HEK293T (cell line): Measurements from ENCODE around the gene ZNF674.
"Not testable (repeated sequence)": the region's sequence is repeated elsewhere in the genome, so short reads cannot be mapped to it uniquely, and the experiment has no call there.

ENCODE experiments used
- CTCF ChIA-PET: fragments of 350-600 bp; formaldehyde crosslinking; extraction: SDS; loops from one replicate; lab custom pipeline; 2021; ENCODE audit warnings: antibody characterized with exemption, inconsistent platforms; lab: Yijun Ruan, JAX
- POLR2A ChIA-PET: fragments of 350-600 bp; formaldehyde crosslinking; extraction: SDS; loops from one replicate; lab custom pipeline; 2020; ENCODE audit warnings: antibody characterized with exemption, inconsistent platforms; lab: Yijun Ruan, JAX
- DNase-seq: peaks from one replicate; pipeline ENCODE4 v3.0.0; 2012; ENCODE audit warnings: mixed read lengths; ENCODE audit errors: extremely low spot score
- ARNT ChIP-seq: fragments of 450-650 bp; IDR thresholded peaks from 2 replicates; pipeline ENCODE4 v1.6.1; 2017; ENCODE audit warnings: mild to moderate bottlenecking
- BHLHE40 ChIP-seq: fragments of 450-650 bp; IDR thresholded peaks from 2 replicates; pipeline ENCODE4 v1.6.1; 2016; ENCODE audit warnings: mild to moderate bottlenecking, moderate library complexity, borderline replicate concordance
- CTBP1 ChIP-seq: fragments of 450-650 bp; IDR thresholded peaks from 2 replicates; pipeline ENCODE4 v1.6.1; 2016; ENCODE audit warnings: borderline replicate concordance
- ELF4 ChIP-seq: fragments of 450-650 bp; IDR thresholded peaks from 2 replicates; pipeline ENCODE4 v1.6.1; 2017; ENCODE audit warnings: antibody characterized with exemption
- FOXA1 ChIP-seq: fragments of 450-650 bp; IDR thresholded peaks from 2 replicates; pipeline ENCODE4 v1.6.1; 2016; ENCODE audit warnings: mild to moderate bottlenecking
- FOXK2 ChIP-seq: fragments of 450-650 bp; IDR thresholded peaks from 2 replicates; pipeline ENCODE4 v1.6.1; 2016; ENCODE audit warnings: mild to moderate bottlenecking
- FOXM1 ChIP-seq: fragments of 450-650 bp; IDR thresholded peaks from 2 replicates; pipeline ENCODE4 v1.6.1; 2017; ENCODE audit warnings: mild to moderate bottlenecking, borderline replicate concordance
- HDGF ChIP-seq: fragments of 450-650 bp; IDR thresholded peaks from 2 replicates; pipeline ENCODE4 v1.6.1; 2017; ENCODE audit warnings: antibody characterized with exemption, borderline replicate concordance
- L3MBTL2 ChIP-seq: fragments of 450-650 bp; conservative IDR thresholded peaks from 2 replicates; pipeline ENCODE4 v1.6.1; 2016; ENCODE audit warnings: mild to moderate bottlenecking
- LEF1 ChIP-seq: fragments of 450-650 bp; IDR thresholded peaks from 2 replicates; pipeline ENCODE4 v1.6.1; 2017; ENCODE audit warnings: mild to moderate bottlenecking, borderline replicate concordance
- NFRKB ChIP-seq: fragments of 450-650 bp; IDR thresholded peaks from 2 replicates; pipeline ENCODE4 v1.6.1; 2016; ENCODE audit warnings: mild to moderate bottlenecking, moderate library complexity
- PKNOX1 ChIP-seq: fragments of 450-650 bp; IDR thresholded peaks from 2 replicates; pipeline ENCODE4 v1.6.1; 2016
- SP1 ChIP-seq: fragments of 450-650 bp; IDR thresholded peaks from 2 replicates; pipeline ENCODE4 v1.6.1; 2017
- SUZ12 ChIP-seq: fragments of 450-650 bp; IDR thresholded peaks from 2 replicates; pipeline ENCODE4 v1.6.1; 2016; ENCODE audit warnings: mild to moderate bottlenecking
- TARDBP ChIP-seq: fragments of 450-650 bp; IDR thresholded peaks from 2 replicates; pipeline ENCODE4 v1.6.1; 2016
- ZNF384 ChIP-seq: fragments of 450-650 bp; IDR thresholded peaks from 2 replicates; pipeline ENCODE4 v1.6.1; 2016

Gene ZNF674

GRCh38 chrX:46549914-46550313 is 4.7 kb upstream of the ZNF674 start:
- ChIA-PET CTCF (no interaction called here), POLR2A (no interaction called here)
- TF ChIP-seq NFRKB (no peak), L3MBTL2 (no peak), SP1 (no peak), CTBP1 (no peak), ZNF384 (no peak), BHLHE40 (no peak), LEF1 (no peak), ARNT (no peak), TARDBP (no peak), FOXM1 (no peak), FOXA1 (no peak), SUZ12 (no peak), HDGF (no peak), ELF4 (no peak)
- DNase-seq, result no peak

- TF ChIP-seq ZNF384, result no peak
- POLR2A ChIA-PET, result no interaction called here
- DNase-seq, result no peak
- CTCF ChIA-PET, result no interaction called here
These were observed 2.6 kb upstream of the ZNF674 start for GRCh38 chrX:46547857-46548256.

- POLR2A ChIA-PET, DNase-seq, CTCF ChIA-PET: not testable (repeated sequence)
These were observed 694 bp downstream of the ZNF674 start for GRCh38 chrX:46544527-46544926.

- POLR2A ChIA-PET, result interaction anchor here (0.6 kb wide), 1 partner anchor 482 kb away, joined by 4 read pairs; no protein-coding TSS in a partner anchor
- TF ChIP-seq FOXK2 (no peak), ARNT (no peak), BHLHE40 (no peak), L3MBTL2 (no peak), PKNOX1 (no peak), SUZ12 (no peak), ZNF384 (no peak), FOXM1 (no peak), LEF1 (no peak), HDGF (no peak), NFRKB (no peak), FOXA1 (no peak)
- CTCF ChIA-PET, result no interaction called here
- DNase-seq, result no peak
These were observed 1.8 kb downstream of the ZNF674 start for GRCh38 chrX:46543441-46543840.

GRCh38 chrX:46531442-46531841 is 13.8 kb downstream of the ZNF674 start:
- DNase-seq, result no peak
- CTCF ChIA-PET, result no interaction called here
- TF ChIP-seq SUZ12 (no peak), SP1 (no peak), FOXM1 (no peak), FOXA1 (no peak), HDGF (no peak)
- POLR2A ChIA-PET, result no interaction called here

GRCh38 chrX:46530404-46530908 is 14.8 kb downstream of the ZNF674 start:
- CTCF ChIA-PET, POLR2A ChIA-PET, DNase-seq: not testable (repeated sequence)

- CTCF ChIA-PET, POLR2A ChIA-PET, DNase-seq: not testable (repeated sequence)
These were observed 15.3 kb downstream of the ZNF674 start for GRCh38 chrX:46529740-46530403.

- CTCF ChIA-PET, POLR2A ChIA-PET, DNase-seq: not testable (repeated sequence)
These were observed 16.6 kb downstream of the ZNF674 start for GRCh38 chrX:46528640-46529039.

GRCh38 chrX:46506076-46506475 is 39.1 kb downstream of the ZNF674 start:
- DNase-seq, result no peak
- CTCF ChIA-PET, result no interaction called here
- POLR2A ChIA-PET, result no interaction called here
- TF ChIP-seq SP1 (no peak), HDGF (no peak), L3MBTL2 (no peak), PKNOX1 (no peak), NFRKB (no peak), ELF4 (no peak)
